Measurements from ENCODE around the gene GPR78.

GPR78 gene

GRCh38 chr4:8556341-8557150 is 23.6 kb upstream of the GPR78 start:
- TF ChIP-seq, protein P1, sequence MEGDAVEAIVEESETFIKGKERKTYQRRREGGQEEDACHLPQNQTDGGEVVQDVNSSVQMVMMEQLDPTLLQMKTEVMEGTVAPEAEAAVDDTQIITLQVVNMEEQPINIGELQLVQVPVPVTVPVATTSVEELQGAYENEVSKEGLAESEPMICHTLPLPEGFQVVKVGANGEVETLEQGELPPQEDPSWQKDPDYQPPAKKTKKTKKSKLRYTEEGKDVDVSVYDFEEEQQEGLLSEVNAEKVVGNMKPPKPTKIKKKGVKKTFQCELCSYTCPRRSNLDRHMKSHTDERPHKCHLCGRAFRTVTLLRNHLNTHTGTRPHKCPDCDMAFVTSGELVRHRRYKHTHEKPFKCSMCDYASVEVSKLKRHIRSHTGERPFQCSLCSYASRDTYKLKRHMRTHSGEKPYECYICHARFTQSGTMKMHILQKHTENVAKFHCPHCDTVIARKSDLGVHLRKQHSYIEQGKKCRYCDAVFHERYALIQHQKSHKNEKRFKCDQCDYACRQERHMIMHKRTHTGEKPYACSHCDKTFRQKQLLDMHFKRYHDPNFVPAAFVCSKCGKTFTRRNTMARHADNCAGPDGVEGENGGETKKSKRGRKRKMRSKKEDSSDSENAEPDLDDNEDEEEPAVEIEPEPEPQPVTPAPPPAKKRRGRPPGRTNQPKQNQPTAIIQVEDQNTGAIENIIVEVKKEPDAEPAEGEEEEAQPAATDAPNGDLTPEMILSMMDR (IDR thresholded peaks at IDR 0.05; ENCODE audit: low read depth, low read length, missing control alignments): no peak
- no peak overlapping the region for H3K4me3 ChIP-seq (ENCODE audit: low read depth, low read length)
- no peak for DNase-seq (ENCODE audit: low read depth)

DNA sequence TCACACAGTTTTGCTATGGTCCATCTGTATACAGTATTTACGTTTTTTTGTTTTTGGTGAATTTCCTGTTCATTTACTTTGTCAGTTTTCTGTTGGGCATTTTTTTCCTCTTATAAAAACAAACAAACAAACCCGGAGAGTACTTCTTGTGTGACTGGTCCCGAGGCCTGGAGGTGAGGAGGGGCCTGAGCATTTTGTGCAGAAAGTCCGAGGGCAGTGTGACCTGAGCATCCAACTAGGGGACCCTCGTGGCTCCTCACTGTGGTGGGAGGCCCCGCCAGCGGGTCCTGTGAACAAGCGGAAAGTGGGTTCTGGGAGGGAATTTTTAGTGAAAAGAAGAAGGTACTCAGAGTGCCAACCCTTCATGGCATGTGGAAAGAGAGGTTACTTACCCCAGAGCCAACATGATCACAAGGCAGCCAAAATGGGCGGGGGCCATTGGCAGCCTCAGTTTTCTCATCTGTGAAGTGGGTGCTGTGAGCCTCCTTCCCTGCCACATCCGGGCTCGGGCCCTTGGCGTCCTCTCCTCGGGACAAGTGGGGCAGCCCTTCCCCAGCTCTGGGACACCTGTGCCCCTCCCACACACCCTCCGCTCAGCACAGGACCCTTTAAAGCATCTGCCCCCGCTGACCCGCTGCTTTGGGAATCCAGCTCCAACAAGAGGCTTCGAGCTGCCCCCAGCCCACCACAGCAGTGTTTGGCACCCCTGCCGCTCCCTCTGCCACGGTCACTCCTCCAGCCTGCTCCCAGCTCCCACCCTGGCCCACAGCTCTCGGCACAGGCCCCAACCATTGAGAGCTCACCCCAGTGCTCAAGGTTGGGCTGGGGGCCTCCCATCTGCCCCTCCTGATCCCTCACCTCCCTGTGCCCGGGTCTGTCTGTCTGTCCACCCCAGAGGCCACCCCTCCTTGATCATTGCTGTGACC is 22.8 kb upstream of the GPR78 start:
- TF ChIP-seq, protein P1 (IDR thresholded peaks at IDR 0.05; ENCODE audit: low read depth, low read length, missing control alignments): no peak
- H3K4me3 ChIP-seq (ENCODE audit: low read depth, low read length): no peak overlapping the region
- no peak for DNase-seq (ENCODE audit: low read depth)

- TF ChIP-seq, protein P1 (IDR thresholded peaks at IDR 0.05; ENCODE audit: low read depth, low read length, missing control alignments): no peak
- H3K4me3 ChIP-seq (ENCODE audit: low read depth, low read length): no peak overlapping the region
- DNase-seq (ENCODE audit: low read depth): no peak
These were observed 21.9 kb upstream of the GPR78 start for GRCh38 chr4:8558080-8558960.

GRCh38 chr4:8559011-8559410 is 21.2 kb upstream of the GPR78 start:
- H3K4me3 ChIP-seq (ENCODE audit: low read depth, low read length): no peak overlapping the region
- DNase-seq (ENCODE audit: low read depth): no peak
- TF ChIP-seq, protein P1 (IDR thresholded peaks at IDR 0.05; ENCODE audit: low read depth, low read length, missing control alignments): no peak

GRCh38 chr4:8559524-8560264 is 20.5 kb upstream of the GPR78 start:
- no peak for DNase-seq (ENCODE audit: low read depth)
- TF ChIP-seq, protein P1 (IDR thresholded peaks at IDR 0.05; ENCODE audit: low read depth, low read length, missing control alignments): no peak
- no peak overlapping the region for H3K4me3 ChIP-seq (ENCODE audit: low read depth, low read length)

All from GM12864 (cell line).